ENCODE measurements around the gene CRHR1.

DNA sequence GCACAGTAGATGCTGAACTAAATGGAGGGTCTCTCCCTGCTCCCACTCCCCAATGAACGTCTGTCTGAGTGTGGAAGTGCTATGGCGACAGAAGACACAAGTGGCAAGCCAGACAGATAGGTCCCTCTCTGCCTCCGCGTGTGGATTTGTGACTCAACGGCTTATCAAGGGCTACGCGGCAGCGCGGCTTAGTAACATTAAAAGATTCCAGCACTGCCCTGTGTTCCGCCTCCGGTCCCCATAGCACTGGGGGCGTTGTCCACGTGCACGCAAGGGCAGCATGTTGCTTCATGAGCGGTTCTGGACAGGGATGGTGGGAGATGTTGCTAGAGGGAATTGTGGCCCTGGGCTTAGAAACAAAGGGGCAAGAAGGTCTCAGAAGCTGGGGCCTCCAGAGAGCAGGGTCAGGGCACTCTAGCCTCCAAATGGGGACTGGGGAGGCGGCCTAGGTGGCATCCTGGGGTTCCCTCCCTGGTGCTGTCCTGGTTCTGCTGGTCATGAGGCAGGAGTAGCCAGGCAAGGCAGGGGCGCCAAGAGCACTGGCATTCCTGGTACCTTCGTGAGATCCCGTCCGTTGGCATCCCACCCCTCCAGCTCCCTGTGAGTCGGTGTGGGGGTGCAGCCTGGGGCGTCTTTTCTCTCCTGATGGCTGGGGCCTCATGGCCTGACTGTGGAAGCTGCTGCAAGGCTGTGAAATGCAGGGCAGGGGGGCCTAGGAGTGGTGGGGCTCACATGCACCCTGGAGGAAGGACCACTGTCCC is 9.1 kb downstream of the CRHR1 start:
- TF ChIP-seq, protein P1, sequence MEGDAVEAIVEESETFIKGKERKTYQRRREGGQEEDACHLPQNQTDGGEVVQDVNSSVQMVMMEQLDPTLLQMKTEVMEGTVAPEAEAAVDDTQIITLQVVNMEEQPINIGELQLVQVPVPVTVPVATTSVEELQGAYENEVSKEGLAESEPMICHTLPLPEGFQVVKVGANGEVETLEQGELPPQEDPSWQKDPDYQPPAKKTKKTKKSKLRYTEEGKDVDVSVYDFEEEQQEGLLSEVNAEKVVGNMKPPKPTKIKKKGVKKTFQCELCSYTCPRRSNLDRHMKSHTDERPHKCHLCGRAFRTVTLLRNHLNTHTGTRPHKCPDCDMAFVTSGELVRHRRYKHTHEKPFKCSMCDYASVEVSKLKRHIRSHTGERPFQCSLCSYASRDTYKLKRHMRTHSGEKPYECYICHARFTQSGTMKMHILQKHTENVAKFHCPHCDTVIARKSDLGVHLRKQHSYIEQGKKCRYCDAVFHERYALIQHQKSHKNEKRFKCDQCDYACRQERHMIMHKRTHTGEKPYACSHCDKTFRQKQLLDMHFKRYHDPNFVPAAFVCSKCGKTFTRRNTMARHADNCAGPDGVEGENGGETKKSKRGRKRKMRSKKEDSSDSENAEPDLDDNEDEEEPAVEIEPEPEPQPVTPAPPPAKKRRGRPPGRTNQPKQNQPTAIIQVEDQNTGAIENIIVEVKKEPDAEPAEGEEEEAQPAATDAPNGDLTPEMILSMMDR (conservative IDR thresholded peaks at IDR 0.05 in 1 of 2, IDR thresholded peaks at IDR 0.05 in 1 of 2; ENCODE audit: extremely low read depth in 1 of 2, insufficient read depth in 1 of 2, low read depth in 1 of 2, low read length in 2 of 2), result no peak
- TF ChIP-seq EZH2 (IDR thresholded peaks at IDR 0.05; ENCODE audit: borderline replicate concordance, low read length), result no peak

Data from mammary epithelial cell (primary cell).